ENCODE results near the gene SIX4.

Gene SIX4

GRCh38 chr14:60686865-60687264 lies 37.3 kb downstream of the SIX4 start:
- in situ Hi-C loops (cut with HindIII; ENCODE audit: low sequenced_read_pairs): no loop called here
- TF ChIP-seq CTCF (IDR thresholded peaks at IDR 0.05; ENCODE audit: low read depth, low read length): no peak
- no peak overlapping the region for H3K4me3 ChIP-seq (ENCODE audit: low read depth, low read length)
- DNase-seq (ENCODE audit: low read depth, low spot score): no peak

DNA sequence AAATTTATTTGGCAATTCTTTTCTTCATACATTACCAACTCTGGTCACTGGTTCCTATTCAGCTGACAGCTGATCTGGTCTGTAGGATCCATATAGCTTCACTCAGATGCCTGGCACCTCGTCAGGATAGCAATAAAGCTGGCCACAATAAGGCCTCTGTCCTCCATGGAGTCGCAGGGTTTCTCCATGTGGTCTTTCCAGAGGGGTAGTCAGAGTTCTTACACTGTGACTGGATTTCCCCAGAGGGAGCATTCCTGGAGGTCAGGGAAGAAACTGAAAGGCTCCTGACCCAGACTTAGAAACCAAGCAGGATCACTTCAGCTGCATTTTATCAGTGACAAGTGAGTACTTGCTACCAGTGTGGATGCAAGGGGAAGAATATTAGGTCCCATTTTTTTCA lies 39.9 kb downstream of the SIX4 start:
- DNase-seq (ENCODE audit: low read depth, low spot score): no peak
- H3K4me3 ChIP-seq (ENCODE audit: low read depth, low read length): no peak overlapping the region
- in situ Hi-C loops (cut with HindIII; ENCODE audit: low sequenced_read_pairs): no loop called here
- no peak for TF ChIP-seq CTCF (IDR thresholded peaks at IDR 0.05; ENCODE audit: low read depth, low read length)

GRCh38 chr14:60681271-60681670 lies 42.9 kb downstream of the SIX4 start:
- DNase-seq (ENCODE audit: low read depth, low spot score): no peak
- in situ Hi-C loops (cut with HindIII; ENCODE audit: low sequenced_read_pairs): no loop called here
- no peak overlapping the region for H3K4me3 ChIP-seq (ENCODE audit: low read depth, low read length)
- TF ChIP-seq CTCF (IDR thresholded peaks at IDR 0.05; ENCODE audit: low read depth, low read length): no peak

- no peak for TF ChIP-seq CTCF (IDR thresholded peaks at IDR 0.05; ENCODE audit: low read depth, low read length)
- in situ Hi-C loops (cut with HindIII; ENCODE audit: low sequenced_read_pairs): no loop called here
- no peak for DNase-seq (ENCODE audit: low read depth, low spot score)
- no peak overlapping the region for H3K4me3 ChIP-seq (ENCODE audit: low read depth, low read length)
Measured at GRCh38 chr14:60680511-60680910, 43.6 kb downstream of the SIX4 start.

GRCh38 chr14:60679566-60680258 lies 44.4 kb downstream of the SIX4 start:
- in situ Hi-C loops (cut with HindIII; ENCODE audit: low sequenced_read_pairs): no loop called here
- TF ChIP-seq CTCF (IDR thresholded peaks at IDR 0.05; ENCODE audit: low read depth, low read length): no peak
- H3K4me3 ChIP-seq (ENCODE audit: low read depth, low read length): no peak overlapping the region
- no peak for DNase-seq (ENCODE audit: low read depth, low spot score)

- H3K4me3 ChIP-seq (ENCODE audit: low read depth, low read length): no peak overlapping the region
- DNase-seq (ENCODE audit: low read depth, low spot score): no peak
- in situ Hi-C loops (cut with HindIII; ENCODE audit: low sequenced_read_pairs): no loop called here
- no peak for TF ChIP-seq CTCF (IDR thresholded peaks at IDR 0.05; ENCODE audit: low read depth, low read length)
Measured at GRCh38 chr14:60677701-60678100, 46.5 kb downstream of the SIX4 start.

Measured in astrocyte of the spinal cord (primary cell).